OCI-LY1 (cell line): ENCODE measurements around the gene CAMTA1.

ENCODE experiments used
- H2AFZ ChIP-seq: fragments of 200-600 bp; sonication (generic), shearing (Covaris generic); 2 replicates; pipeline ENCODE4 v1.6.0; 2014; ENCODE audit warnings: antibody characterized with exemption, mild to moderate bottlenecking, low read length
- H3F3A ChIP-seq: fragments of 200-600 bp; sonication (generic), shearing (Covaris generic); 2 replicates; pipeline ENCODE4 v1.6.0; 2014; ENCODE audit warnings: mild to moderate bottlenecking, antibody characterized with exemption, low read length, moderate library complexity; ENCODE audit not compliant: insufficient read depth
- H3K27ac ChIP-seq: fragments of 200-600 bp; sonication (generic); 2 replicates; pipeline ENCODE4 v1.5.1; 2014; ENCODE audit warnings: low read length, mixed run types, mild to moderate bottlenecking, low read depth; ENCODE audit not compliant: poor library complexity, severe bottlenecking
- H3K27me3 ChIP-seq: fragments of 200-600 bp; sonication (generic); 2 replicates; pipeline ENCODE4 v1.6.0; 2014; ENCODE audit warnings: antibody characterized with exemption, mild to moderate bottlenecking, low read length, moderate library complexity; ENCODE audit not compliant: insufficient read depth
- H3K36me3 ChIP-seq: fragments of 200-600 bp; sonication (generic); 2 replicates; pipeline ENCODE4 v1.6.1; 2014; ENCODE audit warnings: mild to moderate bottlenecking, antibody characterized with exemption, low read length, moderate library complexity, mixed read lengths; ENCODE audit not compliant: insufficient read depth
- H3K4me1 ChIP-seq: fragments of 200-600 bp; sonication (generic); 2 replicates; pipeline ENCODE4 v1.5.1; 2014; ENCODE audit warnings: mild to moderate bottlenecking, low read length, moderate library complexity; ENCODE audit not compliant: insufficient read depth, severe bottlenecking
- H3K4me2 ChIP-seq: fragments of 200-600 bp; sonication (generic), shearing (Covaris generic); 2 replicates; pipeline ENCODE4 v1.6.1; 2014; ENCODE audit warnings: low read length
- H3K4me3 ChIP-seq: fragments of 200-600 bp; sonication (generic); 2 replicates; pipeline ENCODE4 v1.5.1; 2014; ENCODE audit warnings: low read length, low read depth, mild to moderate bottlenecking, mixed read lengths; ENCODE audit not compliant: poor library complexity, severe bottlenecking
- H3K79me2 ChIP-seq: fragments of 200-600 bp; shearing (Covaris generic); 2 replicates; pipeline ENCODE4 v1.6.1; 2016; ENCODE audit warnings: mixed run types, low read length, mixed read lengths; ENCODE audit not compliant: insufficient read depth
- H3K9ac ChIP-seq: fragments of 200-600 bp; sonication (generic), shearing (Covaris generic); 2 replicates; pipeline ENCODE4 v1.6.1; 2014; ENCODE audit warnings: mild to moderate bottlenecking, low read length, mixed read lengths
- H3K9me2 ChIP-seq: fragments of 200-600 bp; sonication (generic), shearing (Covaris generic); 2 replicates; pipeline ENCODE4 v1.6.1; 2014; ENCODE audit warnings: low read depth, mild to moderate bottlenecking, low read length, mixed read lengths
- H3K9me3 ChIP-seq: fragments of 200-600 bp; shearing (Covaris generic); 2 replicates; pipeline ENCODE4 v1.6.1; 2014; ENCODE audit warnings: low read length, mixed read lengths
- H4K20me1 ChIP-seq: fragments of 200-600 bp; sonication (generic), shearing (Covaris generic); 2 replicates; pipeline ENCODE4 v1.6.0; 2016; ENCODE audit warnings: mild to moderate bottlenecking, low read length; ENCODE audit not compliant: insufficient read depth
- EZH2 ChIP-seq: fragments of 200-600 bp; sonication (generic), shearing (Covaris generic); IDR thresholded peaks from 2 replicates; pipeline ENCODE4 v1.8.0; 2017; ENCODE audit warnings: borderline replicate concordance, mixed run types, mild to moderate bottlenecking, antibody characterized with exemption, low read length, moderate library complexity, mixed read lengths
- TF ChIP-seq, protein P1 (sequence below): fragments of 200-600 bp; sonication (generic), shearing (Covaris generic); IDR thresholded peaks from 2 replicates; pipeline ENCODE4 v1.5.1; 2017; ENCODE audit warnings: mild to moderate bottlenecking, antibody characterized with exemption, low read length, moderate library complexity, mixed read lengths

The CAMTA1 gene

DNA sequence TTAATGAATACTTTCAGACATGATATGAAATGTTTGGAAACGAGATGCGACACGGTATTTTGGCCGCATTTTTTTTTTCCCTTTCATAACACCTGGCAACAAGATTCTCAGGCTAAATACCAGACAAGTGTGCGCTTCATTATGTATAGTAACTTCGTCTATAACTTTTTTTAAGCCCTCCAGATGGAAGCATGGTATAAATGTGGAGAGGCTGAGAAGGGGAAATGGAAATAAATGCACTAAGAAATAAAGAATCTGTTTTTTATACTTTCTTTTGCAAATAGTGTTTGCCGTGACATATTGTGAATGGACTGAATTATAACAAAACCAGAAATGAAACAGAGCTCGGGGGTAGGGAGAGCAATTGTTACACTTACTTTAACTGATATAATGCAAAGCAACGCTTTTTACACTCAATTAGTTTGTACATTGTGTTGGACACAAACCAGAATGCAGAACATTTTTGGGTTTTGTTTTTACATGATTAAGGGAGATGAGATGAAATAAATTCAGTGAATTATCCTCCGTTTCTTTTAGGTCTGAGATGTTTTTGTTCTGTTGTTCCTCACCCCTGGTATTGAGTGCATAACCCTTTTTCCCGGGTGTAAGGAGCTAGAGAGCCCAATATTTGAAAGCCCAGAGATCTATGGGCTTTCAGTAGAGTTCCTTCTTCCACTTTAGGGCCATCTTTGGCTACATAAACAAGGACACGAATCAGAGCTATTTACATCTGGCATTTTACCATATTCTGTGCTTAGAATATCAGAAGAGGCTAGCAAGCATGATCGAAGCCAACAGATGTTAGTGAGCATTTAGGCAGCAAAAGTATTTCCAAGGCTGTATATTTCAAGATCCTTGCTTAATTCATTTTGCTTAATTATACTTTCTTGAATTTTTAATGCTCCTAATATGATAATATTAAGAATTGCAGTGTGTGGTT, 478.0 kb downstream of the CAMTA1 start:
- Histone ChIP-seq H3K79me2 (no peaks in the 10 kb centered on the region), H3K9me2 (no peaks in the 10 kb centered on the region), H3F3A (no peaks in the 10 kb centered on the region), H3K9ac (no peak overlapping the region), H3K9me3 (no peaks in the 10 kb centered on the region), H3K36me3 (no peaks in the 10 kb centered on the region), H3K4me2 (no peak overlapping the region), H3K27ac (no peak overlapping the region), H3K27me3 (0 out of 2 replicates have a peak, but pooled peaks cover 4% of the 10 kb centered on the region), H4K20me1 (no peaks in the 10 kb centered on the region), H2AFZ (no peak overlapping the region), H3K4me1 (no peaks in the 10 kb centered on the region), H3K4me3 (no peak overlapping the region)
- no peak for TF ChIP-seq EZH2
- TF ChIP-seq, protein P1, sequence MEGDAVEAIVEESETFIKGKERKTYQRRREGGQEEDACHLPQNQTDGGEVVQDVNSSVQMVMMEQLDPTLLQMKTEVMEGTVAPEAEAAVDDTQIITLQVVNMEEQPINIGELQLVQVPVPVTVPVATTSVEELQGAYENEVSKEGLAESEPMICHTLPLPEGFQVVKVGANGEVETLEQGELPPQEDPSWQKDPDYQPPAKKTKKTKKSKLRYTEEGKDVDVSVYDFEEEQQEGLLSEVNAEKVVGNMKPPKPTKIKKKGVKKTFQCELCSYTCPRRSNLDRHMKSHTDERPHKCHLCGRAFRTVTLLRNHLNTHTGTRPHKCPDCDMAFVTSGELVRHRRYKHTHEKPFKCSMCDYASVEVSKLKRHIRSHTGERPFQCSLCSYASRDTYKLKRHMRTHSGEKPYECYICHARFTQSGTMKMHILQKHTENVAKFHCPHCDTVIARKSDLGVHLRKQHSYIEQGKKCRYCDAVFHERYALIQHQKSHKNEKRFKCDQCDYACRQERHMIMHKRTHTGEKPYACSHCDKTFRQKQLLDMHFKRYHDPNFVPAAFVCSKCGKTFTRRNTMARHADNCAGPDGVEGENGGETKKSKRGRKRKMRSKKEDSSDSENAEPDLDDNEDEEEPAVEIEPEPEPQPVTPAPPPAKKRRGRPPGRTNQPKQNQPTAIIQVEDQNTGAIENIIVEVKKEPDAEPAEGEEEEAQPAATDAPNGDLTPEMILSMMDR, result no peak

DNA sequence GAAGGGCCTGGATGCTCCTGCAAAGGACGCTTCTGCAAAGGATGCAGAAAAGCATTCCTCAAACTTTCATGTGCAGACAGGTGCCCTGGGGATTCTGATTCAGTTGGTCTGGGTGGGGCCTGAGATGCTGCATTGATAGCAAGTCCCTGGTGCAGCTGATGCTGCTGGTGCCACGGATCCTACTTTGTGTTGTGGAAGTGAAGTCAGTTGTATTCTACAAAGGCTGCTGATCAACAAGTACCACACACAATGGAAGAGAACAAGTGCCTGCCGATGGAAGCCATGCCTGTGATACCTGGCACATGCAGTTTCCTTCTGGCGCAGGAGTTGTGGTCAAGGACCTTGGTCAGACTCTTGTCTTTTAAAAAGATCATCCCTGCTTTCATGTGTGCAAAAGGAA, 478.8 kb downstream of the CAMTA1 start:
- H3K79me2 ChIP-seq, result no peaks in the 10 kb centered on the region
- no peaks in the 10 kb centered on the region for H3F3A ChIP-seq
- TF ChIP-seq EZH2, result no peak
- TF ChIP-seq, protein P1, result no peak
- H3K4me3 ChIP-seq, result no peak overlapping the region
- H3K27me3 ChIP-seq, result 0 out of 2 replicates have a peak, but pooled peaks cover 4% of the 10 kb centered on the region
- no peak overlapping the region for H3K27ac ChIP-seq
- H3K4me2 ChIP-seq, result no peak overlapping the region
- H3K9me2 ChIP-seq, result no peaks in the 10 kb centered on the region
- no peaks in the 10 kb centered on the region for H3K9me3 ChIP-seq
- no peaks in the 10 kb centered on the region for H3K4me1 ChIP-seq
- no peak overlapping the region for H2AFZ ChIP-seq
- H3K9ac ChIP-seq, result no peak overlapping the region
- no peaks in the 10 kb centered on the region for H3K36me3 ChIP-seq
- H4K20me1 ChIP-seq, result no peaks in the 10 kb centered on the region

DNA sequence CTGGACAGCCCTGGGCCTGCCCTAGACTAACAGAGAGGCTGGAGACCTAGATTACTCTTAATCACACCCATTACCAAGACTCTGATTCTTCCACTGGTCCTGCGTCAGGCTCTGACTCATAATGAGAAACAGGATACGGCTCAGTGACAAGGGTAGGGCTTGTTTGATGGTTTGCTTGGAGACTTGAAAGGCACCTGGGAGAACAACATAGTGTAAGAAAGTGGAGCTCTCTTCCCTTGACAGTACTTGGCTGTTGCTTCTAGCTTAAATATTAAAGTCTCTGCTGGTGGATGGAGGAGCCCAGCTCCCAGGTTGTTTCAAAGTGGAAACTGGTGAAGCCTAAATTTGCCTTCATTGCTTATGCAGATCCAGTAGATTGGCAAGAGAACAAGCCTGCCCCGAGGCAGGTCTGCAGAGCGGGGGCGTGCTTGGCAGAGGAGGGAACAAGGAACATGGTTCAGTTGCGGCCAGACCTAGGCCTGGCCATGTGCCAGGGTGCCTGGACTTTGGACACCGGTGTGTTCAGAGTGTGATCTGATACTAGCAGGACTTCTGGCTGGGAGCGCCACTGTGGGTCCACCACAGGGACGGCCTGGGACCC, 480.6 kb downstream of the CAMTA1 start:
- TF ChIP-seq EZH2, result no peak
- TF ChIP-seq, protein P1, result no peak
- H3K9me3 ChIP-seq, result no peaks in the 10 kb centered on the region
- H3K79me2 ChIP-seq, result no peaks in the 10 kb centered on the region
- 0 out of 2 replicates have a peak, but pooled peaks cover 4% of the 10 kb centered on the region for H3K27me3 ChIP-seq
- H3K36me3 ChIP-seq, result no peaks in the 10 kb centered on the region
- no peak overlapping the region for H3K4me3 ChIP-seq
- H3F3A ChIP-seq, result no peaks in the 10 kb centered on the region
- no peaks in the 10 kb centered on the region for H4K20me1 ChIP-seq
- H2AFZ ChIP-seq, result no peak overlapping the region
- H3K9ac ChIP-seq, result no peak overlapping the region
- no peak overlapping the region for H3K4me2 ChIP-seq
- H3K4me1 ChIP-seq, result no peaks in the 10 kb centered on the region
- no peak overlapping the region for H3K27ac ChIP-seq
- H3K9me2 ChIP-seq, result no peaks in the 10 kb centered on the region
